Retinal pigment epithelial cell (primary cell): ENCODE data around the gene EMP2.

Experiments
- DNase-seq: peaks from one replicate; pipeline ENCODE4 v3.0.0-alpha.2; 2010; ENCODE audit warnings: low read depth
- H3K4me3 ChIP-seq: 2 replicates; pipeline ENCODE4 v1.5.1; 2011; ENCODE audit warnings: mild to moderate bottlenecking, low read length, control low read depth, moderate library complexity
- TF ChIP-seq, protein P1 (sequence below): conservative IDR thresholded peaks from 2 replicates; pipeline ENCODE4 v1.5.1; 2011; ENCODE audit warnings: low read depth, low read length, control low read depth, inconsistent platforms

The EMP2 gene

DNA sequence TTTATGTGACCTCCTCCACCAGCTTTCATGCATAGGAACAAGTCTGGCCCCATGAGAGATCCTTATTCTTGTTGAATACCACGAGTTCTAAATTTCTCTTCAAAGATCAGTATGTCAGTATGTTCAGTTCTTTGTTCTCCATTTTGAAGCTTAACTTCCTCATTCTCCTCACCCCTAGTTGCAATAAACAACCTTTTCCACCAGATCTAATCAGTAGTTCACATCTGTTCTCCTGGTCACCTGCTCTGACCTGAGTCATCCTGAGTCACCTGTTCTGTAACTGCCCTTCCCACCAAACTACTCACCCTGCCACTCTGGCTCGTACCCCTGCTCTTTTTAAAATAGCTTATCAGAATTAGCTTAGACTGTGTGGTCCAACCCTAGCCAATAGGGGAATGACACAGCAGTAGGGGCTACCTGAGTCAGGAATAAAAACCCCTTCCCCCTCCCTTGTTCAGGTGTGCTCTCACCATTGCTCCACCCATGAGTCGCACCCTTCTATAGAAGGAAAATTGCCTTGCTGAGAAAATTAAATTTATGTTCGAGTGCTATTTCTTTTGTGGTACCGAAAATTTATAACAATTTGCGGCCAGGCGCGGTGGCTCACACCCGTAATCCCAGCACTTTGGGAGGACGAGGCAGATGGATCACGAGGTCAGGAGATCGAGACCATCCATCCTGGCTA, 94.6 kb downstream of the EMP2 start:
- DNase-seq = no peak
- TF ChIP-seq, protein P1, sequence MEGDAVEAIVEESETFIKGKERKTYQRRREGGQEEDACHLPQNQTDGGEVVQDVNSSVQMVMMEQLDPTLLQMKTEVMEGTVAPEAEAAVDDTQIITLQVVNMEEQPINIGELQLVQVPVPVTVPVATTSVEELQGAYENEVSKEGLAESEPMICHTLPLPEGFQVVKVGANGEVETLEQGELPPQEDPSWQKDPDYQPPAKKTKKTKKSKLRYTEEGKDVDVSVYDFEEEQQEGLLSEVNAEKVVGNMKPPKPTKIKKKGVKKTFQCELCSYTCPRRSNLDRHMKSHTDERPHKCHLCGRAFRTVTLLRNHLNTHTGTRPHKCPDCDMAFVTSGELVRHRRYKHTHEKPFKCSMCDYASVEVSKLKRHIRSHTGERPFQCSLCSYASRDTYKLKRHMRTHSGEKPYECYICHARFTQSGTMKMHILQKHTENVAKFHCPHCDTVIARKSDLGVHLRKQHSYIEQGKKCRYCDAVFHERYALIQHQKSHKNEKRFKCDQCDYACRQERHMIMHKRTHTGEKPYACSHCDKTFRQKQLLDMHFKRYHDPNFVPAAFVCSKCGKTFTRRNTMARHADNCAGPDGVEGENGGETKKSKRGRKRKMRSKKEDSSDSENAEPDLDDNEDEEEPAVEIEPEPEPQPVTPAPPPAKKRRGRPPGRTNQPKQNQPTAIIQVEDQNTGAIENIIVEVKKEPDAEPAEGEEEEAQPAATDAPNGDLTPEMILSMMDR = no peak
- no peak overlapping the region for H3K4me3 ChIP-seq

DNA sequence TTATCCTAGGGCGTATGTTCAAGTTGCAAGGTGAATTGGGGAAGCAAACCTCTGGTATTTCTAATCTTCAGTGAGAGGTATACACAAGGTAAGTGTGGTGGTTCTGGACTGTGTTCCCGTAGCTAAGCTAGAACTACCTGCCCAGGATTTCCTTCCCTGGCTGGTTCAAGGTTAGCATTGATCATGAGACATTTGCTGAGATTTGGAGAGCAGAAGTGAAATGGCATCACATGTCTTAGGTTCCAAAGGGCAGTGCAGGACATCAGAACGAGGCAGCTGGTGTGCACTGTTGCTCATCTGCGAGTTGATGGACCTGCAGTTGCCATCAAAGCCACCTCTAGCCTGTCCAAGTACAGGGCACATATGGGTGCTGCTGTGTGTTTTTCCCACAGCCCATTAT, 95.2 kb downstream of the EMP2 start:
- TF ChIP-seq, protein P1 = no peak
- no peak for DNase-seq
- no peak overlapping the region for H3K4me3 ChIP-seq

DNA sequence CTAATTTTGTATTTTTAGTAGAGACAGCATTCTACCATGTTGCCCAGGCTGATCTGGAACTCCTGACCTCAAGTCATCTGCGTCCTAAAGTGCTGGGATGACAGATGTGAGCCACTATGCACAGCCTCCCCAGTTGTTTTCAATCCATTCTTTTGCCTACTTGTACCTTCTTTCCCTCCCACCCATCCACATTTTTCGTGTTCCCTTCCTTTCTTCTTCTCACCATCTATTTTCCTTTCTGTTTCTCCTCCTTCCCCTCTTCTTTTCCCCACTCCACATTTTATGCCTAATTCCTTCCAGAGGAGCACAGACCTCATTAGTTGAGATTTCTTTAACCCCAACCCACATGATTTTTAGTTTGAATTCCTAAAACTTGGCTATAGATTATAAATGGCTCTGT, 100.2 kb downstream of the EMP2 start:
- TF ChIP-seq, protein P1 = no peak
- no peak for DNase-seq
- no peak overlapping the region for H3K4me3 ChIP-seq
